HEK293 (cell line): Measurements from ENCODE around the gene HOXB7.

Source experiments
- GLI2 ChIP-seq: fragments of 450-650 bp; formaldehyde crosslinking; IDR thresholded peaks from 2 replicates; pipeline ENCODE4; 2017; ENCODE audit warnings: missing biosample characterization, missing genetic modification characterization, low read depth, borderline replicate concordance
- OSR2 ChIP-seq: fragments of 450-650 bp; formaldehyde crosslinking; IDR thresholded peaks from 2 replicates; pipeline ENCODE4 v1.5.1; 2016; ENCODE audit warnings: missing biosample characterization, missing genetic modification characterization
- PRDM1 ChIP-seq: fragments of 450-650 bp; formaldehyde crosslinking; IDR thresholded peaks from 2 replicates; pipeline ENCODE4; 2016; ENCODE audit warnings: missing biosample characterization, missing genetic modification characterization
- REST ChIP-seq: fragments of 450-650 bp; formaldehyde crosslinking; IDR thresholded peaks from 2 replicates; pipeline ENCODE4 v1.5.1; 2016; ENCODE audit warnings: missing biosample characterization, missing genetic modification characterization
- SALL2 ChIP-seq: fragments of 450-650 bp; formaldehyde crosslinking; IDR thresholded peaks from 2 replicates; pipeline ENCODE4 v1.5.0; 2017; ENCODE audit warnings: missing biosample characterization, mild to moderate bottlenecking, missing genetic modification characterization, borderline replicate concordance
- SP7 ChIP-seq: fragments of 450-650 bp; formaldehyde crosslinking; IDR thresholded peaks from 2 replicates; pipeline ENCODE4 v1.5.1; 2016; ENCODE audit warnings: missing biosample characterization, missing genetic modification characterization
- TRIM28 ChIP-seq: IDR thresholded peaks from 2 replicates; pipeline ENCODE4 v1.6.1; 2011; ENCODE audit warnings: low read length, control low read depth, borderline replicate concordance
- ZBTB21 ChIP-seq: fragments of 450-650 bp; formaldehyde crosslinking; IDR thresholded peaks from 2 replicates; pipeline ENCODE4 v1.5.1; 2017; ENCODE audit warnings: missing biosample characterization, missing genetic modification characterization
- ZBTB48 ChIP-seq: fragments of 450-650 bp; formaldehyde crosslinking; IDR thresholded peaks from 2 replicates; pipeline ENCODE4 v1.5.1; 2016; ENCODE audit warnings: missing biosample characterization, missing genetic modification characterization
- ZNF114 ChIP-seq: fragments of 450-650 bp; formaldehyde crosslinking; IDR thresholded peaks from 2 replicates; pipeline ENCODE4 v1.5.0; 2017; ENCODE audit warnings: missing biosample characterization, missing genetic modification characterization
- ZNF155 ChIP-seq: fragments of 450-650 bp; formaldehyde crosslinking; IDR thresholded peaks from 2 replicates; pipeline ENCODE4 v1.5.1; 2016; ENCODE audit warnings: missing biosample characterization, missing genetic modification characterization
- ZNF174 ChIP-seq: fragments of 450-650 bp; formaldehyde crosslinking; IDR thresholded peaks from 2 replicates; pipeline ENCODE4 v1.5.0; 2017; ENCODE audit warnings: missing biosample characterization, mild to moderate bottlenecking, missing genetic modification characterization
- ZNF18 ChIP-seq: fragments of 450-650 bp; formaldehyde crosslinking; IDR thresholded peaks from 2 replicates; pipeline ENCODE4 v1.5.1; 2016; ENCODE audit warnings: missing biosample characterization, missing genetic modification characterization
- ZNF184 ChIP-seq: fragments of 450-650 bp; IDR thresholded peaks from 2 replicates; pipeline ENCODE4 v1.5.1; 2018; ENCODE audit warnings: missing biosample characterization, mild to moderate bottlenecking, missing genetic modification characterization
- ZNF202 ChIP-seq: fragments of 450-650 bp; formaldehyde crosslinking; IDR thresholded peaks from 2 replicates; pipeline ENCODE4 v1.5.1; 2016; ENCODE audit warnings: missing biosample characterization, missing genetic modification characterization, borderline replicate concordance
- ZNF223 ChIP-seq: fragments of 450-650 bp; formaldehyde crosslinking; IDR thresholded peaks from 2 replicates; pipeline ENCODE4 v1.5.1; 2016; ENCODE audit warnings: missing biosample characterization, missing genetic modification characterization
- ZNF239 ChIP-seq: fragments of 450-650 bp; formaldehyde crosslinking; IDR thresholded peaks from 2 replicates; pipeline ENCODE4 v1.5.1; 2016; ENCODE audit warnings: missing biosample characterization, missing genetic modification characterization
- ZNF362 ChIP-seq: fragments of 450-650 bp; formaldehyde crosslinking; IDR thresholded peaks from 2 replicates; pipeline ENCODE4 v1.5.1; 2016; ENCODE audit warnings: missing biosample characterization, missing genetic modification characterization
- ZNF394 ChIP-seq: fragments of 450-650 bp; formaldehyde crosslinking; IDR thresholded peaks from 2 replicates; pipeline ENCODE4 v1.5.1; 2016; ENCODE audit warnings: missing biosample characterization, missing genetic modification characterization, mild to moderate bottlenecking, moderate library complexity, borderline replicate concordance
- ZNF426 ChIP-seq: fragments of 450-650 bp; formaldehyde crosslinking; IDR thresholded peaks from 2 replicates; pipeline ENCODE4 v1.5.1; 2017; ENCODE audit warnings: missing biosample characterization, missing genetic modification characterization, mild to moderate bottlenecking, inconsistent platforms, moderate library complexity
- ZNF488 ChIP-seq: fragments of 450-650 bp; formaldehyde crosslinking; IDR thresholded peaks from 2 replicates; pipeline ENCODE4 v1.5.1; 2016; ENCODE audit warnings: missing biosample characterization, missing genetic modification characterization
- ZNF501 ChIP-seq: fragments of 450-650 bp; formaldehyde crosslinking; IDR thresholded peaks from 2 replicates; pipeline ENCODE4 v1.5.1; 2016; ENCODE audit warnings: missing biosample characterization, missing genetic modification characterization
- ZNF548 ChIP-seq: fragments of 450-650 bp; formaldehyde crosslinking; IDR thresholded peaks from 2 replicates; pipeline ENCODE4 v1.5.1; 2016; ENCODE audit warnings: missing biosample characterization, missing genetic modification characterization
- ZNF596 ChIP-seq: fragments of 450-650 bp; IDR thresholded peaks from 2 replicates; pipeline ENCODE4 v1.5.0; 2018; ENCODE audit warnings: missing biosample characterization, mild to moderate bottlenecking, missing genetic modification characterization, moderate library complexity
- ZNF621 ChIP-seq: fragments of 450-650 bp; formaldehyde crosslinking; IDR thresholded peaks from 2 replicates; pipeline ENCODE4 v1.5.1; 2017; ENCODE audit warnings: missing biosample characterization, missing genetic modification characterization
- ZNF626 ChIP-seq: fragments of 450-650 bp; sonication (Bioruptor Pico); formaldehyde crosslinking; IDR thresholded peaks from 2 replicates; pipeline ENCODE4 v1.5.1; 2018; ENCODE audit warnings: missing biosample characterization, missing genetic modification characterization, inconsistent platforms
- ZNF76 ChIP-seq: fragments of 450-650 bp; formaldehyde crosslinking; IDR thresholded peaks from 2 replicates; pipeline ENCODE4; 2016; ENCODE audit warnings: low read depth, missing biosample characterization, missing genetic modification characterization, borderline replicate concordance
- ZNF768 ChIP-seq: fragments of 450-650 bp; formaldehyde crosslinking; IDR thresholded peaks from 2 replicates; pipeline ENCODE4 v1.5.1; 2018; ENCODE audit warnings: missing biosample characterization, mild to moderate bottlenecking, missing genetic modification characterization
- ZNF785 ChIP-seq: fragments of 450-650 bp; formaldehyde crosslinking; IDR thresholded peaks from 2 replicates; pipeline ENCODE4 v1.5.1; 2016; ENCODE audit warnings: missing biosample characterization, missing genetic modification characterization
- ZNF792 ChIP-seq: fragments of 450-650 bp; formaldehyde crosslinking; IDR thresholded peaks from 2 replicates; pipeline ENCODE4 v1.5.1; 2016; ENCODE audit warnings: missing biosample characterization, missing genetic modification characterization
- ZSCAN30 ChIP-seq: fragments of 450-650 bp; IDR thresholded peaks from 2 replicates; pipeline ENCODE4 v1.5.1; 2018; ENCODE audit warnings: missing biosample characterization, mild to moderate bottlenecking, missing genetic modification characterization, moderate library complexity
- ZSCAN5A ChIP-seq: fragments of 450-650 bp; formaldehyde crosslinking; IDR thresholded peaks from 2 replicates; pipeline ENCODE4 v1.5.1; 2016; ENCODE audit warnings: missing biosample characterization, missing genetic modification characterization
- ZXDB ChIP-seq: fragments of 450-650 bp; formaldehyde crosslinking; IDR thresholded peaks from 2 replicates; pipeline ENCODE4 v1.5.1; 2016; ENCODE audit warnings: missing biosample characterization, missing genetic modification characterization

Gene HOXB7

GRCh38 chr17:48626245-48627117, 15.7 kb upstream of the HOXB7 start, which contains the start of gene HOXB9 (continued):
- TF ChIP-seq REST (tag by site-specific recombination) (no peak), TRIM28 (no peak), ZNF174 (tag by site-specific recombination) (no peak), ZNF768 (no peak), ZNF362 (tag by site-specific recombination) (no peak), ZNF76 (tag by site-specific recombination) (peak; percentile 68), ZNF785 (tag by site-specific recombination) (0 out of 2 replicates have a peak, but pooled peaks have one; percentile 44), ZNF596 (tag by site-specific recombination) (peak; percentile 5; the same call in 1 of the 2 replicates), ZSCAN30 (tag by site-specific recombination) (peak; percentile 97), ZNF488 (tag by site-specific recombination) (0 out of 2 replicates have a peak, but pooled peaks have one; percentile 58), ZNF18 (tag by site-specific recombination) (peak; percentile 35), SP7 (peak; percentile 97), ZNF426 (no peak), ZNF114 (tag by site-specific recombination) (no peak), ZNF626 (tag by site-specific recombination) (no peak), SALL2 (tag by site-specific recombination) (no peak), ZBTB48 (peak; percentile 70), ZNF548 (tag by site-specific recombination) (no peak), ZNF792 (tag by site-specific recombination) (no peak), ZNF501 (tag by site-specific recombination) (peak; percentile 31), ZXDB (tag by site-specific recombination) (peak; percentile 95), ZNF184 (tag by site-specific recombination) (0 out of 2 replicates have a peak, but pooled peaks have one; percentile 7), ZNF239 (no peak), ZNF223 (no peak), ZNF621 (no peak), GLI2 (tag by site-specific recombination) (no peak), ZNF155 (tag by site-specific recombination) (no peak), ZBTB21 (tag by site-specific recombination) (peak; percentile 99), ZNF202 (tag by site-specific recombination) (no peak), ZSCAN5A (tag by site-specific recombination) (no peak), OSR2 (tag by site-specific recombination) (peak; percentile 93), PRDM1 (tag by site-specific recombination) (no peak), ZNF394 (tag by site-specific recombination) (peak; percentile 77)
